ENCODE measurements around the gene SLC13A2.

The SLC13A2 gene

DNA sequence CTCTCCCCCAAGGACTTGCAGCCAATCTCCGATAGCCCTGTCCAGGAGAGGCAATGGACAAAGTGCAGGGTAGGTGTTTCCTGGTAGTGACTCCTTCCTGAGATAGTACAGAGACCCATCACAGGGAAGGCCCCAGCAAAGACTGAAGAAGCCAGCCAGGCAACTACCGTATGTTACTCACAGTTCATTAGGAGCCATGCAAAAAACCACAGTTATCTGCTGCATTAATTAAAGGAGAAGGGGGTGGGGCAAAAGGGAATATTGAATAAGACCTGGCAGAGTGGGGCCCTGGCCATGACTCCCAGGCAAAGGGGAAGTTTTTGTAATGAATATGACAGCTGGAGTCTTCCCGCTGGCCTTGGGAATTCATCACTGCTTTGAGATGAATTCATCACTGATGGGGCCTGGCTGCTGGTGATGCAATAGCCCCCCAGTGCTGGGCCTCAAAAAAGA lies 2.5 kb upstream of the SLC13A2 start:
- Histone ChIP-seq H3K79me2 (ENCODE audit: insufficient read depth, low read length) (no peaks in the 10 kb centered on the region), H4K20me1 (ENCODE audit: insufficient read depth, low read length, poor library complexity, severe bottlenecking) (no peaks in the 10 kb centered on the region), H3K27me3 (ENCODE audit: insufficient read depth, low read length, poor library complexity, severe bottlenecking) (no peaks in the 10 kb centered on the region), H3K4me3 (ENCODE audit: low read length, poor library complexity, severe bottlenecking) (no peak overlapping the region), H3K9ac (ENCODE audit: low read depth, low read length, poor library complexity, severe bottlenecking) (no peak overlapping the region), H2AFZ (ENCODE audit: low read length) (peak overlapping the region; percentile 66), H3F3A (ENCODE audit: low read depth) (0 out of 2 replicates have a peak, but pooled peaks cover 2% of the 10 kb centered on the region), H3K4me2 (ENCODE audit: low read depth, low read length, poor library complexity, severe bottlenecking) (no peak overlapping the region), H3K9me2 (replicated peaks; ENCODE audit: low read depth, low read length) (no peaks in the 10 kb centered on the region), H3K4me1 (ENCODE audit: insufficient read depth, low read length, poor library complexity, severe bottlenecking) (peaks cover 45% of the 10 kb centered on the region), H3K9me3 (ENCODE audit: insufficient read depth, low read depth, low read length) (no peaks in the 10 kb centered on the region), H3K36me3 (ENCODE audit: insufficient read depth, low read length) (no peaks in the 10 kb centered on the region)
- TF ChIP-seq, protein P1, sequence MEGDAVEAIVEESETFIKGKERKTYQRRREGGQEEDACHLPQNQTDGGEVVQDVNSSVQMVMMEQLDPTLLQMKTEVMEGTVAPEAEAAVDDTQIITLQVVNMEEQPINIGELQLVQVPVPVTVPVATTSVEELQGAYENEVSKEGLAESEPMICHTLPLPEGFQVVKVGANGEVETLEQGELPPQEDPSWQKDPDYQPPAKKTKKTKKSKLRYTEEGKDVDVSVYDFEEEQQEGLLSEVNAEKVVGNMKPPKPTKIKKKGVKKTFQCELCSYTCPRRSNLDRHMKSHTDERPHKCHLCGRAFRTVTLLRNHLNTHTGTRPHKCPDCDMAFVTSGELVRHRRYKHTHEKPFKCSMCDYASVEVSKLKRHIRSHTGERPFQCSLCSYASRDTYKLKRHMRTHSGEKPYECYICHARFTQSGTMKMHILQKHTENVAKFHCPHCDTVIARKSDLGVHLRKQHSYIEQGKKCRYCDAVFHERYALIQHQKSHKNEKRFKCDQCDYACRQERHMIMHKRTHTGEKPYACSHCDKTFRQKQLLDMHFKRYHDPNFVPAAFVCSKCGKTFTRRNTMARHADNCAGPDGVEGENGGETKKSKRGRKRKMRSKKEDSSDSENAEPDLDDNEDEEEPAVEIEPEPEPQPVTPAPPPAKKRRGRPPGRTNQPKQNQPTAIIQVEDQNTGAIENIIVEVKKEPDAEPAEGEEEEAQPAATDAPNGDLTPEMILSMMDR (conservative IDR thresholded peaks at IDR 0.05; ENCODE audit: low read length): no peak
- no peak for TF ChIP-seq EZH2phosphoT487 (IDR thresholded peaks at IDR 0.05; ENCODE audit: borderline replicate concordance)

DNA sequence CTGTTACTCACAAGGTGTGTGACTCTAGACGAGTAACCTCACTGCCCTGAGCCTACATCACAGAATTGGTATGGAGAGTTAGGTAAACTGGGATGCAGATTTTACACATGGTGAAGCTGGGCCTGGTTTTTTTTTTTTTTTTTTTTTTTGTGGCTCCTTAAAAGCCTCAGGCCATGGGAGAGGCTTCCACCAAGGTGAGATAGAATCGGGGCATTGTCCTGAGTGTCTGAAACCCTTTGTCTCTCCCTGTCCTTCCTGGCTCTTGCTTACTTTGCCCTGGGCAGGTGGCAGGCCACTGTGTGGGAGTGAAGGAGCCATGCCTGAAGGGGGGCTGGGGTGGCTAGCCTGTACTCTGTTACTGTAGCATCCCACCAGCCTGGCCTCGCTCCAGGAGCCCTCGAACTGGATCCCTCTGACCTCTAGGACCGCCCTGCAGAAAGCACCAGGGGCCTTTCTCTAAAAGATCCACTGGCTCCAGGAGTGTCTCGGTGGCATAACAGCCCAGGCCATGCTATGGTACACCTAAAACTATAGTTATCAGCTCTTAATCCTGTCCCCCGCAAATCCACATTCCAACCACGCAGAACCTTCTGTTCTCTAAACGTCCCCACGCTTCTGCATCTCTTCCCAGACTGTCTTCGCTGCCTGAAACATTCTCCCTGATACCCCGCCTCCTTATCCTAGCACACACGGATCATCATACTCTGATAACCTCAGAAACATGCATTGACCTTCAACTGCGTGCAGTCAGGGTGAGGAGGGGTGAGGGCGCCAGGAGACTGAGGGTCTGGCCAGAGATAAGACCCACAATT lies 1.7 kb upstream of the SLC13A2 start:
- peaks cover 39% of the 10 kb centered on the region for H3K4me1 ChIP-seq (ENCODE audit: insufficient read depth, low read length, poor library complexity, severe bottlenecking)
- no peaks in the 10 kb centered on the region for H4K20me1 ChIP-seq (ENCODE audit: insufficient read depth, low read length, poor library complexity, severe bottlenecking)
- H3K9ac ChIP-seq (ENCODE audit: low read depth, low read length, poor library complexity, severe bottlenecking): no peak overlapping the region
- no peaks in the 10 kb centered on the region for H3K79me2 ChIP-seq (ENCODE audit: insufficient read depth, low read length)
- no peaks in the 10 kb centered on the region for H3K36me3 ChIP-seq (ENCODE audit: insufficient read depth, low read length)
- no peak overlapping the region for H3K4me3 ChIP-seq (ENCODE audit: low read length, poor library complexity, severe bottlenecking)
- H3K9me3 ChIP-seq (ENCODE audit: insufficient read depth, low read depth, low read length): no peaks in the 10 kb centered on the region
- H3F3A ChIP-seq (ENCODE audit: low read depth): 0 out of 2 replicates have a peak, but pooled peaks cover 2% of the 10 kb centered on the region
- no peaks in the 10 kb centered on the region for H3K9me2 ChIP-seq (replicated peaks; ENCODE audit: low read depth, low read length)
- no peaks in the 10 kb centered on the region for H3K27me3 ChIP-seq (ENCODE audit: insufficient read depth, low read length, poor library complexity, severe bottlenecking)
- no peak overlapping the region for H2AFZ ChIP-seq (ENCODE audit: low read length)
- TF ChIP-seq, protein P1 (conservative IDR thresholded peaks at IDR 0.05; ENCODE audit: low read length): no peak
- no peak for TF ChIP-seq EZH2phosphoT487 (IDR thresholded peaks at IDR 0.05; ENCODE audit: borderline replicate concordance)
- no peak overlapping the region for H3K4me2 ChIP-seq (ENCODE audit: low read depth, low read length, poor library complexity, severe bottlenecking)

DNA sequence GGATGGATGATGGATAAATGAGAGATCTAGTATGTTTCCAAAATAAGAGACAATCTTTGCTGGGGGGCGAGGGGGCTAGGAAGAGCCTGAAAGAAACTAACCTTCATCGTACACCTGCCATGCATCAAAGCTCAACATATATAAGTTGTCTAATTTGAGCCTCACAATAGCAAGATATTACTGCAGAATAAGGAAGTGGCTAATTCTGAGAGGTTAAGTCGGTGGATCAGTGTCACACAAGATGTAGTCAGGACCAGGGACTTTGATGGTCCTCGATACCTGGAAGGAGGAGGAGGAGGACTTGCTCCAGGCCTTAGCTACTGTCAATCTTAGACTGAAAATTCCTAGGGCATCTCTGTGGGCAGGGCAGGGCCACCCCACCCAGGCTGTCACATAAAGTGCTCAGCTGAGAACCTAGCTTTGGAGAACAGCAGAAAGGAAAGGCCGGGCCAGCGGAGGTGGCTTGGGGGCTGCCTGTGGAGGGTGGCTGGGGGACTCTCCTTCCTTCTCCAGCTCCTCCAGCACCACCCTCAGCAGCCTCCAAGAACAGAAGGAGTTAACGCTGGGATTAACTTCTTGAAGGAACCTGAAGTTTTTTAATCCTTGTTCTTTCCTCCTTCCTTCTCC lies 460 bp upstream of the SLC13A2 start:
- Histone ChIP-seq H3K9me3 (ENCODE audit: insufficient read depth, low read depth, low read length) (no peaks in the 10 kb centered on the region), H3K4me2 (ENCODE audit: low read depth, low read length, poor library complexity, severe bottlenecking) (no peak overlapping the region), H2AFZ (ENCODE audit: low read length) (no peak overlapping the region), H3K9me2 (replicated peaks; ENCODE audit: low read depth, low read length) (no peaks in the 10 kb centered on the region), H3K4me3 (ENCODE audit: low read length, poor library complexity, severe bottlenecking) (no peak overlapping the region), H3K36me3 (ENCODE audit: insufficient read depth, low read length) (no peaks in the 10 kb centered on the region), H3K79me2 (ENCODE audit: insufficient read depth, low read length) (no peaks in the 10 kb centered on the region), H3K27me3 (ENCODE audit: insufficient read depth, low read length, poor library complexity, severe bottlenecking) (no peaks in the 10 kb centered on the region), H3K9ac (ENCODE audit: low read depth, low read length, poor library complexity, severe bottlenecking) (no peak overlapping the region), H4K20me1 (ENCODE audit: insufficient read depth, low read length, poor library complexity, severe bottlenecking) (no peaks in the 10 kb centered on the region), H3K4me1 (ENCODE audit: insufficient read depth, low read length, poor library complexity, severe bottlenecking) (peaks cover 26% of the 10 kb centered on the region), H3F3A (ENCODE audit: low read depth) (0 out of 2 replicates have a peak, but pooled peaks cover 2% of the 10 kb centered on the region)
- TF ChIP-seq, protein P1 (conservative IDR thresholded peaks at IDR 0.05; ENCODE audit: low read length): no peak
- TF ChIP-seq EZH2phosphoT487 (IDR thresholded peaks at IDR 0.05; ENCODE audit: borderline replicate concordance): no peak

Measured in Loucy (cell line).